ENCODE results near the gene SLC25A21.

DNA sequence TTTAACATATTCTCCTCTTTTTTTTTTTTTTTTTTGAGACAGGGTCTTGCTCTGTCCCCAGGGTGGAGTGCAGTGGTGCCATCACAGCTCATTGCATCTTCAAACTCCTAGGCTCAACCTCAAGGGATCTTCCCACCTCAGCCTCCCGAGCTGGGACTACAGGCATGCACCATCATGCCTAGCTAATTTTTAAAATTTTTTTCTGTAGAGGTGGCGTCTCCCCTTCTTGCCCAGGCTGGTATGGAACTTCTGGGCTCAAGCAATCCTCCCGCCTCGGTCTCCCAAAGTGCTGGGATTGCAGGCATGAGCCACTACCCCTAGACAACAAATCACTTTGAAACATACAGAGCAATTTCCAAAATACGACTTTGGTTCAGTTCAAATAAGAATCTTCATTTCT is 355.9 kb downstream of the SLC25A21 start:
- TF ChIP-seq, protein P1, sequence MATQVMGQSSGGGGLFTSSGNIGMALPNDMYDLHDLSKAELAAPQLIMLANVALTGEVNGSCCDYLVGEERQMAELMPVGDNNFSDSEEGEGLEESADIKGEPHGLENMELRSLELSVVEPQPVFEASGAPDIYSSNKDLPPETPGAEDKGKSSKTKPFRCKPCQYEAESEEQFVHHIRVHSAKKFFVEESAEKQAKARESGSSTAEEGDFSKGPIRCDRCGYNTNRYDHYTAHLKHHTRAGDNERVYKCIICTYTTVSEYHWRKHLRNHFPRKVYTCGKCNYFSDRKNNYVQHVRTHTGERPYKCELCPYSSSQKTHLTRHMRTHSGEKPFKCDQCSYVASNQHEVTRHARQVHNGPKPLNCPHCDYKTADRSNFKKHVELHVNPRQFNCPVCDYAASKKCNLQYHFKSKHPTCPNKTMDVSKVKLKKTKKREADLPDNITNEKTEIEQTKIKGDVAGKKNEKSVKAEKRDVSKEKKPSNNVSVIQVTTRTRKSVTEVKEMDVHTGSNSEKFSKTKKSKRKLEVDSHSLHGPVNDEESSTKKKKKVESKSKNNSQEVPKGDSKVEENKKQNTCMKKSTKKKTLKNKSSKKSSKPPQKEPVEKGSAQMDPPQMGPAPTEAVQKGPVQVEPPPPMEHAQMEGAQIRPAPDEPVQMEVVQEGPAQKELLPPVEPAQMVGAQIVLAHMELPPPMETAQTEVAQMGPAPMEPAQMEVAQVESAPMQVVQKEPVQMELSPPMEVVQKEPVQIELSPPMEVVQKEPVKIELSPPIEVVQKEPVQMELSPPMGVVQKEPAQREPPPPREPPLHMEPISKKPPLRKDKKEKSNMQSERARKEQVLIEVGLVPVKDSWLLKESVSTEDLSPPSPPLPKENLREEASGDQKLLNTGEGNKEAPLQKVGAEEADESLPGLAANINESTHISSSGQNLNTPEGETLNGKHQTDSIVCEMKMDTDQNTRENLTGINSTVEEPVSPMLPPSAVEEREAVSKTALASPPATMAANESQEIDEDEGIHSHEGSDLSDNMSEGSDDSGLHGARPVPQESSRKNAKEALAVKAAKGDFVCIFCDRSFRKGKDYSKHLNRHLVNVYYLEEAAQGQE (IDR thresholded peaks at IDR 0.05; ENCODE audit: insufficient read depth in 1 of 2, low read depth in 2 of 2, low read length in 2 of 2): no peak
- no peak for TF ChIP-seq POLR2AphosphoS5 (IDR thresholded peaks at IDR 0.05; ENCODE audit: low read depth, low read length)
- no peak for TF ChIP-seq TAF1 (IDR thresholded peaks at IDR 0.05; ENCODE audit: borderline replicate concordance, insufficient read depth, low read length)
- TF ChIP-seq FOXP2 (optimal IDR thresholded peaks at IDR 0.05; ENCODE audit: borderline replicate concordance, extremely low read depth, extremely low read length, insufficient read depth): no peak
- no peak for TF ChIP-seq SIN3A (IDR thresholded peaks at IDR 0.05; ENCODE audit: borderline replicate concordance, insufficient read depth, low read length)
